Measurements from ENCODE around the gene MRS2. TPM values are rescaled to one million over a fixed set of nuclear protein-coding genes. Genes with fewer than 3 reads are reported as not detected.

The MRS2 gene
- total RNA-seq, 1 experiment from 2014 or later = 85.8 TPM

- no peak overlapping the region for H2BK15ac ChIP-seq (ENCODE audit: low read depth, low read length)
- no peak overlapping the region for H2BK20ac ChIP-seq (ENCODE audit: low read depth, low read length, poor library complexity, severe bottlenecking)
- H3K79me1 ChIP-seq (ENCODE audit: insufficient read depth, low read depth, low read length, poor library complexity, severe bottlenecking) = no peaks in the 10 kb centered on the region
- H3K9me3 Mint-ChIP-seq = no peaks in the 10 kb centered on the region
- H2BK12ac ChIP-seq (ENCODE audit: insufficient read length, low read depth, low read length) = no peak overlapping the region
- no peak overlapping the region for H3K9ac ChIP-seq (ENCODE audit: extremely low read depth, insufficient read length, low read length)
- no peak overlapping the region for H3K23ac ChIP-seq (ENCODE audit: insufficient read length, low read depth, low read length)
- peaks cover 0 to 5% of the 10 kb centered on the region in 2 experiments; a peak in 3 of 4 replicates for H3K4me1 Mint-ChIP-seq
- WGBS (ENCODE audit: extremely low coverage, insufficient read length, low lambda C conversion rate) = no CpG with 5 or more reads among the region's 1 CpG
- no peak overlapping the region for H2AFZ ChIP-seq (ENCODE audit: low read length)
- no peak overlapping the region for H3K56ac ChIP-seq (ENCODE audit: insufficient read length, low read depth, low read length)
- no peak overlapping the region for H4K5ac ChIP-seq (ENCODE audit: insufficient read length, low read depth, low read length)
- no peak overlapping the region for H3K4me3 Mint-ChIP-seq
- H2BK120ac ChIP-seq (ENCODE audit: low read depth, low read length, poor library complexity, severe bottlenecking) = no peak overlapping the region
- H3K27ac ChIP-seq (ENCODE audit: insufficient read length, low read depth, low read length) = no peak overlapping the region
- H3K4ac ChIP-seq (ENCODE audit: low read depth, low read length) = no peak overlapping the region
- H3K4me2 ChIP-seq (ENCODE audit: insufficient read depth, insufficient read length, low read length) = no peak overlapping the region
- no peak overlapping the region for H4K91ac ChIP-seq (ENCODE audit: insufficient read length, low read depth, low read length)
- no peaks in the 10 kb centered on the region for H3K4me1 ChIP-seq (ENCODE audit: insufficient read depth, low read length)
- no peaks in the 10 kb centered on the region for H3K79me2 ChIP-seq (ENCODE audit: insufficient read depth, low read length)
- H3K27me3 Mint-ChIP-seq (ENCODE audit: low read depth) = peaks cover 21% of the 10 kb centered on the region
- H4K8ac ChIP-seq (replicated peaks; ENCODE audit: insufficient read length, low read depth, low read length) = no peak overlapping the region
- H2AK5ac ChIP-seq (ENCODE audit: insufficient read length, low read length) = no peak overlapping the region
- H4K20me1 ChIP-seq (ENCODE audit: control insufficient read depth, insufficient read depth, insufficient read length) = no peaks in the 10 kb centered on the region
- no peak for DNase-seq
- H3K27ac Mint-ChIP-seq = no peak overlapping the region
- no peak overlapping the region for H3K18ac ChIP-seq (ENCODE audit: insufficient read length, low read depth, low read length)
- no peaks in the 10 kb centered on the region for H3K9me3 ChIP-seq (ENCODE audit: control insufficient read depth, low read depth, low read length)
- no peak overlapping the region for H3T11ph ChIP-seq (ENCODE audit: low read length)
- H3K36me3 Mint-ChIP-seq (ENCODE audit: insufficient read depth in 1 of 3, low read depth in 3 of 3) = no peaks in the 10 kb centered on the region
- H3K27me3 ChIP-seq (ENCODE audit: insufficient read depth, low read length) = peaks cover 4% of the 10 kb centered on the region; the same call in 1 of the 2 replicates
- peaks cover 6% of the 10 kb centered on the region for H3K23me2 ChIP-seq (ENCODE audit: insufficient read length, low read depth, low read length, poor library complexity, severe bottlenecking)
- H2BK5ac ChIP-seq (ENCODE audit: insufficient read length, low read length) = no peak overlapping the region
- no peak overlapping the region for H3K14ac ChIP-seq (ENCODE audit: insufficient read depth, low read length)
- TF ChIP-seq, protein P1, sequence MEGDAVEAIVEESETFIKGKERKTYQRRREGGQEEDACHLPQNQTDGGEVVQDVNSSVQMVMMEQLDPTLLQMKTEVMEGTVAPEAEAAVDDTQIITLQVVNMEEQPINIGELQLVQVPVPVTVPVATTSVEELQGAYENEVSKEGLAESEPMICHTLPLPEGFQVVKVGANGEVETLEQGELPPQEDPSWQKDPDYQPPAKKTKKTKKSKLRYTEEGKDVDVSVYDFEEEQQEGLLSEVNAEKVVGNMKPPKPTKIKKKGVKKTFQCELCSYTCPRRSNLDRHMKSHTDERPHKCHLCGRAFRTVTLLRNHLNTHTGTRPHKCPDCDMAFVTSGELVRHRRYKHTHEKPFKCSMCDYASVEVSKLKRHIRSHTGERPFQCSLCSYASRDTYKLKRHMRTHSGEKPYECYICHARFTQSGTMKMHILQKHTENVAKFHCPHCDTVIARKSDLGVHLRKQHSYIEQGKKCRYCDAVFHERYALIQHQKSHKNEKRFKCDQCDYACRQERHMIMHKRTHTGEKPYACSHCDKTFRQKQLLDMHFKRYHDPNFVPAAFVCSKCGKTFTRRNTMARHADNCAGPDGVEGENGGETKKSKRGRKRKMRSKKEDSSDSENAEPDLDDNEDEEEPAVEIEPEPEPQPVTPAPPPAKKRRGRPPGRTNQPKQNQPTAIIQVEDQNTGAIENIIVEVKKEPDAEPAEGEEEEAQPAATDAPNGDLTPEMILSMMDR (conservative IDR thresholded peaks at IDR 0.05) = no peak
Measured at GRCh38 chr6:24353861-24354260, 48.9 kb upstream of the MRS2 start.

All from H9 (cell line).